Ishikawa (cell line): ENCODE data around the gene GASK1B.

Experiments used
- CEBPB ChIP-seq: IDR thresholded peaks from 2 replicates; pipeline ENCODE4 v1.6.1; 2012
- CREB1 ChIP-seq: IDR thresholded peaks from 2 replicates; pipeline ENCODE4 v1.6.1; 2012; ENCODE audit warnings: low read depth
- EGR1 ChIP-seq: IDR thresholded peaks from 2 replicates; pipeline ENCODE4 v1.6.1; 2012
- EP300 ChIP-seq: IDR thresholded peaks from 2 replicates; pipeline ENCODE4 v1.6.1; 2012; ENCODE audit warnings: borderline replicate concordance
- FOXM1 ChIP-seq: IDR thresholded peaks from 2 replicates; pipeline ENCODE4 v1.6.1; 2012; ENCODE audit warnings: low read depth, borderline replicate concordance
- MAX ChIP-seq: IDR thresholded peaks from 2 replicates; pipeline ENCODE4 v1.6.1; 2012
- NFIC ChIP-seq: IDR thresholded peaks from 2 replicates; pipeline ENCODE4 v1.6.1; 2012
- RAD21 ChIP-seq: IDR thresholded peaks from 2 replicates; pipeline ENCODE4 v1.6.1; 2012; ENCODE audit warnings: low read depth
- REST ChIP-seq: IDR thresholded peaks from 2 replicates; pipeline ENCODE4 v1.6.1; 2012; ENCODE audit warnings: low read depth, mild to moderate bottlenecking
- TAF1 ChIP-seq: IDR thresholded peaks from 2 replicates; pipeline ENCODE4 v1.6.1; 2012; ENCODE audit warnings: low read depth, mild to moderate bottlenecking
- TCF12 ChIP-seq: IDR thresholded peaks from 2 replicates; pipeline ENCODE4 v1.6.1; 2012; ENCODE audit warnings: low read depth
- TEAD4 ChIP-seq: IDR thresholded peaks from 2 replicates; pipeline ENCODE4 v1.6.1; 2012
- USF1 ChIP-seq: IDR thresholded peaks from 2 replicates; pipeline ENCODE4 v1.6.1; 2012
- YY1 ChIP-seq: IDR thresholded peaks from 2 replicates; pipeline ENCODE4 v1.6.1; 2012; ENCODE audit warnings: low read depth
- ZBTB7A ChIP-seq: IDR thresholded peaks from 2 replicates; pipeline ENCODE4 v1.6.1; 2012; ENCODE audit warnings: low read depth

Gene GASK1B

GRCh38 chr4:158170691-158171561, 1.9 kb downstream of the GASK1B start:
- TF ChIP-seq TCF12: no peak
- TF ChIP-seq USF1: no peak
- no peak for TF ChIP-seq TEAD4
- TF ChIP-seq CEBPB: no peak
- TF ChIP-seq MAX: no peak
- TF ChIP-seq NFIC: no peak
- no peak for TF ChIP-seq CREB1
- TF ChIP-seq YY1: no peak
- TF ChIP-seq EP300: no peak
- TF ChIP-seq FOXM1: no peak
- no peak for TF ChIP-seq RAD21
- TF ChIP-seq EGR1: no peak

- TF ChIP-seq EGR1: no peak
- TF ChIP-seq ZBTB7A: no peak
- TF ChIP-seq USF1: no peak
- TF ChIP-seq NFIC: no peak
- no peak for TF ChIP-seq REST
- TF ChIP-seq MAX: no peak
- no peak for TF ChIP-seq TAF1
- no peak for TF ChIP-seq EP300
- TF ChIP-seq YY1: no peak
- TF ChIP-seq RAD21: no peak
- TF ChIP-seq CEBPB: no peak
- TF ChIP-seq TEAD4: no peak
- TF ChIP-seq FOXM1: no peak
- TF ChIP-seq CREB1: no peak
Measured at GRCh38 chr4:158169931-158170690, 2.7 kb downstream of the GASK1B start.

GRCh38 chr4:158169506-158169905, 3.3 kb downstream of the GASK1B start:
- TF ChIP-seq FOXM1 (no peak), CEBPB (no peak), REST (no peak), EP300 (no peak), TCF12 (no peak), MAX (no peak), TEAD4 (no peak), NFIC (no peak), RAD21 (no peak), USF1 (no peak), YY1 (no peak), CREB1 (no peak), ZBTB7A (no peak), EGR1 (no peak), TAF1 (no peak)

- TF ChIP-seq MAX (no peak), YY1 (no peak), RAD21 (no peak)
Measured at GRCh38 chr4:158168606-158169005, 4.2 kb downstream of the GASK1B start.
